GM12864 (cell line): ENCODE measurements around the gene MYO9B.

Experiments
- DNase-seq: peaks from one replicate; pipeline ENCODE4 v3.0.0-alpha.2; 2011; ENCODE audit warnings: low read depth
- H3K4me3 ChIP-seq: 2 replicates; pipeline ENCODE4 v1.5.1; 2011; ENCODE audit warnings: mild to moderate bottlenecking, low read depth, low read length, control low read depth
- TF ChIP-seq, protein P1 (sequence below): IDR thresholded peaks from 2 replicates; pipeline ENCODE4 v1.5.1; 2011; ENCODE audit warnings: low read depth, mild to moderate bottlenecking, moderate library complexity, low read length, control low read depth, inconsistent platforms; ENCODE audit errors: missing control alignments

MYO9B gene

DNA sequence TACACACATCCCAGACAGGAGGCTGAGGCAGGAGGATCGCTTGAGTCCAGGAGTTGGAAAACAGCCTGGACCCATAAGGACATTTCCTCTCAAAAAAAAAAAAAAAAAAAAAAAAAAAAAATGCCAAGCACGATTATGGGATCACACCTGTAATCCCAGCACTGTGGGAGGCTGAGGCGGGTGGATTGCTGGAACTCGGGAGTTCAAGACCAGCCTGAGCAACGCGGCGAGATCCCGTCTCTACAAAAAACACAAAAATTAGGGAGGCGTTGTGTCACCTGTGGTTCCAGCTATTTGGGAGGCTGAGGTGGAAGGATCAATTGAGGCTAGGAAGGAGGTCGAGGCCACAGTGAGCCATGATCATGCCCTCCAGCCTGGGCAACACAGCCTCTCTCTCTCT lies 149.5 kb downstream of the MYO9B start:
- H3K4me3 ChIP-seq: no peak overlapping the region
- TF ChIP-seq, protein P1, sequence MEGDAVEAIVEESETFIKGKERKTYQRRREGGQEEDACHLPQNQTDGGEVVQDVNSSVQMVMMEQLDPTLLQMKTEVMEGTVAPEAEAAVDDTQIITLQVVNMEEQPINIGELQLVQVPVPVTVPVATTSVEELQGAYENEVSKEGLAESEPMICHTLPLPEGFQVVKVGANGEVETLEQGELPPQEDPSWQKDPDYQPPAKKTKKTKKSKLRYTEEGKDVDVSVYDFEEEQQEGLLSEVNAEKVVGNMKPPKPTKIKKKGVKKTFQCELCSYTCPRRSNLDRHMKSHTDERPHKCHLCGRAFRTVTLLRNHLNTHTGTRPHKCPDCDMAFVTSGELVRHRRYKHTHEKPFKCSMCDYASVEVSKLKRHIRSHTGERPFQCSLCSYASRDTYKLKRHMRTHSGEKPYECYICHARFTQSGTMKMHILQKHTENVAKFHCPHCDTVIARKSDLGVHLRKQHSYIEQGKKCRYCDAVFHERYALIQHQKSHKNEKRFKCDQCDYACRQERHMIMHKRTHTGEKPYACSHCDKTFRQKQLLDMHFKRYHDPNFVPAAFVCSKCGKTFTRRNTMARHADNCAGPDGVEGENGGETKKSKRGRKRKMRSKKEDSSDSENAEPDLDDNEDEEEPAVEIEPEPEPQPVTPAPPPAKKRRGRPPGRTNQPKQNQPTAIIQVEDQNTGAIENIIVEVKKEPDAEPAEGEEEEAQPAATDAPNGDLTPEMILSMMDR: no peak
- DNase-seq: no peak

DNA sequence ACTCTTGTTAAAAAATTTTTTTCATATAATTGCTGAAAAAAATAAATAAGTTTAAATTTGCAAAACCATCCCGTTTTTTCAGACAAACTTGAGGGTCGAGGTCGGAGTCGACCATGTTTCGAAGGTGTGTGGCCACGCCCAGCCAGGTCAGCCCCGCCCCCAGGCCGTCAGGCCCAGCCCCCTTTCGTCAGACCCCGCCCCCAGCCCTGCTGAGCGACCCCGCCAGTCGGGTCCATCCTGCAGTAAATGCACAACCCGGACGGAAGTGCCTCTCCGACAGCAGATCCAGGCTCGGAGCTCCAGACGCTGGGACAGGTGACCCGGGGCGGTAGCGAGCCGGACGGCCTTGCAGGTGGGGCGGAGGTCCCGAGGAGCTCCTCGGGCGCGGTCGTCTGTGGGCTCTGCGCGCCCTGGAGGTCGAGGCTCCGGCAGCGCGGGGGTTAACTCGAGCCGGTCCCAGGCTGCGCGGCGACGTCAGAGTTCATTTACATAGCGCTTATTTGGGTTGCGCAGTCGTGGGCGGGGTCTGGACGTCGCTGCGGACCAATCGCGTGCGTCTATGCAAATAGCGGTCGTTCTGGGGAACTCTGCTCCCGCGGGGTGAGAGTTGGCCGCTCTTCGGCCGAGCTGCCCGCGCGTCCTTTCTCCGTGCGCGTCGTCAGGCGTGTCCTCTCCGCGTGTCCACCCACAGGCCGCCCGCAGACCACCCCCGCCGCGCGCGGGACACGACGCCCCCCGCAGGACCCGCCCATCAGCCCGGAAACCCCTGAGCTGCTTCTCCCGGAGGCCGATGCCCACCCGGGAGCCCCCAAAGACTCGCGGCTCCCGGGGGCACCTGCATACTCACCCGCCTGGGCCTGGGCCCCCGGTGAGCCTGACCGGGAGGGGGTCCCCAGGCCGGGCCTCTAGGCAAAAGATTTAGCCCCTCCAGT lies 150.7 kb downstream of the MYO9B start, which contains the start of gene OCEL1:
TSS of gene OCEL1 (plus strand) at position 225 of the 932 bp plus-strand sequence. CDS start at position 247, 22 bp downstream.
- TF ChIP-seq, protein P1: no peak
- DNase-seq: peak; percentile 95
- H3K4me3 ChIP-seq: peak within 1 kb of the TSS; percentile 82

- DNase-seq: no peak
- TF ChIP-seq, protein P1: no peak
- H3K4me3 ChIP-seq: no peak overlapping the region
Observed at GRCh38 chr19:17227798-17228367, 152.3 kb downstream of the MYO9B start.

GRCh38 chr19:17229890-17230289 lies 154.3 kb downstream of the MYO9B start:
- TF ChIP-seq, protein P1: no peak
- no peak for DNase-seq
- no peak overlapping the region for H3K4me3 ChIP-seq

DNA sequence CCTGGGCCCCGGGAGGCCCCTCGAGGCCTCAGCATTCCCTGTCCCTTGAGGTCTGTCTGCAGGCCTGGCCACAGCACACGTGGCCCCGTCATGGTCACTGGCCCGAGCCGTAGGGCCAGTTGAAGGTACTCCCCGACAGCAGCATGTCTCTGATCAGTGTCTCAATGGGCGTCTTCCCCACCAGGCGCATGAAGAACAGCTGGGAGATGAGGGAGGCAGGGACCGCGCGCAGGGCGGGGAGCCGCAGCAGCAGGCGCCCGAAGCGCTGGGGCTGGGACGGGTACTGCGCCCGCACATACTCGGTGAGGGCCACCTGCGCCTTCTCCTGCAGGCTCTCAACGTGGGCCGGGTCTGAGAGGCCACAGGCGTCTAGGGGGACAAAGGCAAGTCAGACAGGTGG lies 156.7 kb downstream of the MYO9B start:
- no peak overlapping the region for H3K4me3 ChIP-seq
- DNase-seq: no peak
- TF ChIP-seq, protein P1: no peak

- DNase-seq: no peak
- TF ChIP-seq, protein P1: no peak
- peak overlapping the region; percentile 61 for H3K4me3 ChIP-seq
Observed at GRCh38 chr19:17234911-17235299, 159.3 kb downstream of the MYO9B start.
